HG03378 (cell line): ENCODE results near the gene HSPA4L.

Experiments
- ATAC-seq: cut with Tn5 transposase; IDR thresholded peaks from one replicate; pipeline ENCODE4 v1.9.1; 2021; ENCODE audit warnings: mild to moderate bottlenecking, moderate library complexity; ENCODE audit not compliant: unreplicated experiment

HSPA4L gene

DNA sequence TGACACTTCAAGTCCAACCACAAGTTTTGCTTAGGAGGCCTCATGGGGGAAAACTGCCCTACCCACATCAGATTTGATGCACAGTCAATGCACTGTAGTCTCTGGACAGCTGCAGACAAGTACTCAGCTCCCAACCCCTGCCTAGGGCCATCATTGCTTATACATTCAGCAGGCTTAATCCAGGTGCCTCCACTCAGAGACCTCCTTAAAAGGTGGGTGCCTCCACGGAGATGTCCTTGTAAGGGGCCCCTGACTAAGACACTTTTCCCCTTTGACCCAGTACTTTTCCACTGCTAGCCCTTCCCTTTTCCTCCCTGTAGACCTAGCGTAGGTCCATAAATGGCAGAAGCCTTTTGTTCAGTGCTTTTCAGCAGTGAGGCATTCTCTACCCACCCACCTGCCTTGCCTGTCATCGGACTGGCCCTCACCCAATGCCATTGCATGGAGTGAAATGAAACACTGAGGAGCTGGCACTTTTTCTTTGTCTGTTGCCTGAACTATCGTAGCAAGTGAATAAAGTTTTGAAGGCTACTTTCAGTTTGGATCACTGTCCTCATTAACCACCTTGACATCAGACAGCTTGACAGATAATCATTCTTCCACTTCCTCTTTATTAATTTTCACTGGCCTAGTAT is 74.8 kb downstream of the HSPA4L start:
- peak; percentile 85 for ATAC-seq

DNA sequence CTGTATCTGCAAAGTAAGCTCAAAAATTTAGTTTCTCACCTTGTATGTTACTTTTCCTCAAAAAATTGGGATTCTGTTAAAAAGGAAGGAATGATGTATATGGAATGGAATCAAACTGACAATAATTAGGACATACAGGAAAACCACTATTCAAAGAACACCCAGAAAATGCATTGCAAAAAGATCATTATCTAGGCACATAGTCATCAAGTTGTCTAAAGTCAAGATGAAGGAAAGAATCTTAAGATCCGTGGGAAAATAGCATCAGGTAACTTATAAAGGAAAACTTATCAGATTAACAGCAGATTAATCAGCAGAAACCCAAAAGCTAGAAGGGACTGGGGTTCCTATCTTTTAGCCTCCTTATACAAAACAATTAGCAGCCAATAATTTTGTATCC is 75.5 kb downstream of the HSPA4L start:
- ATAC-seq, result no peak

DNA sequence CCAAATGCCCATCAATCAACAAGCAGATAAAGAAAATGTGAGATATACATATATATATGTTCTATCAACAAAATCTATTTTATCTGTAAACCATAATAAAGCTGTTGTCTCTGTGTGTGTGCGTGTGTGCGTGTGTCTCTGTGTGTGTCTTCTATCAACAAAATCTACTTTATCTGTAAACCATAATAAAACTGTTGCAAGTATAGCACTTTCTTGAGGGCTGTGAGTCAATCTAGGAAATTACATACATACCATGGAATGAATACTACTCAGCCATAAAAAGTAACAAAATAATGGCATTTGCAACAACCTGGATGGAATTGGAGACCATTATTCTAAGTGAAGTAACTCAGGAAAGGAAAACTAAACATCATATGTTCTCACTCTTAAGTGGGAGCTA is 86.1 kb downstream of the HSPA4L start:
- no peak for ATAC-seq

DNA sequence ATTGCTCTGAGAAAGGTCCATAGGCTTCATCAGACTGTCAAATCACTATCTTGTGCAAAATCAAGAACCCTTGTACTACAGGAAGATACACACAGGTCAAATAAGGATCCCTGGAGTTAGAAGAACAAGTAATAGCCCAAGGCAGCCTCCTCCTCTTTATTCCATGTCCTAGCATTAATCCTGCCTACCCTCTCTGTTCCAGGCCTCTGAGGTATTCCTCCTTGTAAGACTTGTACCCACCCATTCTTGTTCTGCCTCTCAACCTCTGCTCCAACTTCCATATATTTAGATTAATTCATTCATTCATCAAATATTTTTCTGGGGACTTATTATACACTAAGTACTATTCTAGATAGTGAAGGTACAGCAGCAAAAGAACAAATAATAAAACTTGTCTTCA is 88.2 kb downstream of the HSPA4L start:
- ATAC-seq, result no peak

DNA sequence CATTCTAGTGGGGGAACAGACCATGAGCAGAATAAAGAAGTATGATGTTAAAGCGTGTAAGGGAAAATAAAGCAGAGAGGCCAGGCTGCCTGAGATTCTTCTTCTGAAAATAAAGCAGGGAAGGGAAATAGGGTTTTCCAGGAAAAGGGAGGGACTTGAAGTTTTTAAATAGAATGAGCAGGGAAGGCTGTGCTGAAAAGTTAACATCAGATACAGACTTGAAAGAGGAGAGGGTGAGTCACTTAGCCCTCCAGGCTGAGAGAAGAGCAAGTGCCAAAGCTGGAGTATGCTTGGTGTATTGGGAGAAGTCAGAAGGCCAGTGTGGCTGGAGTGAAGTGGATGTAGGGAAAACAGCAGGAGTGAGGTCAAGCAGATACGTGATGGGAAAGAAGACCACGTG is 88.6 kb downstream of the HSPA4L start:
- no peak for ATAC-seq

DNA sequence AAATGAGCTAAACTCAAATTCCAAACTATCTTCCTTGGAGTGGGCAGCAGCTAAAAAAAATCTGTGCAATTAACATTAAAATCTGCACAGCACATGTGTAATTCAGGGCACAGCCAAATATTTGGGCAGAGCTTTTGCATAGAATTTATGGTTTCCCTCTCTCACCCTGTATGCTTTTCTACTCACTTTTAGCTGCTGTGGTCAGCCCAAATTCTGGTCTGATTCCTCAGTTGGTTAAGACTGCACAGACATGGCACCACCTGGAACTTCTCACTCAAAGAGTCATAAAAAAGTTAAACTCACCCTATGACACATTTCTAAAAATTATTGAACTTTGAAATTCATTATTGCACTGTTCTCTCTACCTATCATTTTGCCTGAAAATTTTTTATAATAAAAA is 93.7 kb downstream of the HSPA4L start:
- ATAC-seq, result no peak

DNA sequence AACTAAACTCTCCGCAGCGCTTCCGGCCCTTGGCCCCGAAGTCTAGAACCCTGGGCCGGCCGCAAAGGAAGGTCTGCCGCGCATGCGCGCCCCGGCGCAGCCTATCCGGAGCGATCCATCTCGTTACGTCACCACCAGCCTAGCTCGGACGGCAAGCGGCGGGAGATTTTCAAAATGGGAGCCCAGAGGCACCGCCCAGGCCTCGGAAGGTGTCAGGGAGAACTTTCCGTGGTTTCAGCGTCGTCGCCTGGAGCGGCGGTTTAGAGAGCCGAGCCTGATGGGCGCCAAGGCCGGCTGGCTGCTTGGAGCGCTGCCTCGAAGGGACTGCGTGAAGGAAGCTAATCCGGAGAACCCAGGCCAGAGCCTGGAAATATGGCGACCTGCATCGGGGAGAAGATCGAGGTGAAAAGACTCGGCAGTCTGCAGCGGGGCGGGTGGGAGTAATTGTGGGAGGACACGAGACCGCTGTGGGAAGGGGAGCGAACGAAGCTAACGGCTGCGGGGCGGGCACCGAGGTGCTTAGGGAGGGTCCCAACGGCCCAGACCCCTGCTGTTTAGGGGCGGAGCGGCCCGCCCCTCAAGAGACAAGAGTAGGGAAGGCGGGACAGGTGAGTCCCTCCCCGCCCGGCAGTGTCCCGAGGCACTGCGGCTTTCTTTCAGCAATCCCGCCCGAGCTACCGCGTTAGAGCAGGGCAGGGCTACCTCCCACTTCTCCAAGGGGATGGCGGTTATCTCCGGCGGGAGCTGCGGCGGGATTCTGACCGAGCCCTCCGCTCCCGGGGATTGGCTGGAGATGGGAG is 98.8 kb downstream of the HSPA4L start, which contains the start of gene PLK4:
TSS of gene PLK4 (plus strand) at position 131 of the 800 bp plus-strand sequence. CDS start at position 373, 242 bp downstream.
- peak; percentile 89 for ATAC-seq

DNA sequence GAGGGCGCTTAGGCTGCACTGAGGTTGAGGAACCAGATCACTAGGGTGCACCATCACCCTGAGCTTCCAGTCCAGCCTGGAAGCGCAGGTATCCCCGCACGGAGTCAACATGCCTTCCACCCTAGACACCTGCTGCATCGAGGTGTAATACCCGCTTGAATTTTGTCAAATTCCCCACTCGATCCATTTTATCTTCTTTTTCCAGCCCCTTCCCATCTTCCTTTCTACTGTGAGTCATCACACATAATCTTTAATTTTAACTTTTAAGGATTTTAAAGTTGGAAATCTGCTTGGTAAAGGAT is 99.4 kb downstream of the HSPA4L start:
- ATAC-seq, result peak; percentile 41

DNA sequence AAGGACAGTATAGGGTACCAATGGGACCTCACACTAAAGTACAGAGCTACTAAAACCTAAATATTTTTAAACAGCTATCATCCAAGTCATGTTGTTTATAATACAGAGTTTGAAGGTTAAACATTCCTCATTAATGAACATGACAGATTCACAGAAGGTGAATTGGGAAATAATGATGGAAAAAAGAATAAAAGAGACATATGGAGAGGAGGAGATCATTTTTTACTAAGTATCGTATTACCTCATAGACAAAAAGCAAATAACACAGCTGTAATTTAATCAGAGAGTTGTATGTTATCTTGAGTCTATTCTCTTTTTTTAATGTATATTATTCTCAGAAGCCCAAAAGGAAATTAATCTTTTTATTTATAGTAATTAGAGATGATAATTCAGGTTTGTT is 106.4 kb downstream of the HSPA4L start:
- ATAC-seq, result no peak

DNA sequence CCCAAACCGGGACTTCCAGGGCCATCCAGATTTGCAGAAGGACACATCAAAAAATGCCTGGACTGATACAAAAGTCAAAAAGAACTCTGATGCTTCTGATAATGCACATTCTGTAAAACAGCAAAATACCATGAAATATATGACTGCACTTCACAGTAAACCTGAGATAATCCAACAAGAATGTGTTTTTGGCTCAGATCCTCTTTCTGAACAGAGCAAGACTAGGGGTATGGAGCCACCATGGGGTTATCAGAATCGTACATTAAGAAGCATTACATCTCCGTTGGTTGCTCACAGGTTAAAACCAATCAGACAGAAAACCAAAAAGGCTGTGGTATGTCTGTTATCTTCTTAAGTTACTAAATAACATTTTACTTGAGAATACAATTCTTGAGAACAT is 107.8 kb downstream of the HSPA4L start:
- no peak for ATAC-seq
